Measurements from ENCODE around the gene LNPK. TPM values are rescaled to one million over a fixed set of nuclear protein-coding genes. Genes with fewer than 3 reads are reported as not detected.
A peak's percentile ranks its signal among the peaks of the same experiment; 100 is the strongest.
"Not testable (repeated sequence)": the region's sequence is repeated elsewhere in the genome, so short reads cannot be mapped to it uniquely, and the experiment has no call there.

Gene LNPK, protein sequence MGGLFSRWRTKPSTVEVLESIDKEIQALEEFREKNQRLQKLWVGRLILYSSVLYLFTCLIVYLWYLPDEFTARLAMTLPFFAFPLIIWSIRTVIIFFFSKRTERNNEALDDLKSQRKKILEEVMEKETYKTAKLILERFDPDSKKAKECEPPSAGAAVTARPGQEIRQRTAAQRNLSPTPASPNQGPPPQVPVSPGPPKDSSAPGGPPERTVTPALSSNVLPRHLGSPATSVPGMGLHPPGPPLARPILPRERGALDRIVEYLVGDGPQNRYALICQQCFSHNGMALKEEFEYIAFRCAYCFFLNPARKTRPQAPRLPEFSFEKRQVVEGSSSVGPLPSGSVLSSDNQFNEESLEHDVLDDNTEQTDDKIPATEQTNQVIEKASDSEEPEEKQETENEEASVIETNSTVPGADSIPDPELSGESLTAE
- total RNA-seq = 8.0 and 10.5 TPM in 2 replicates

DNA sequence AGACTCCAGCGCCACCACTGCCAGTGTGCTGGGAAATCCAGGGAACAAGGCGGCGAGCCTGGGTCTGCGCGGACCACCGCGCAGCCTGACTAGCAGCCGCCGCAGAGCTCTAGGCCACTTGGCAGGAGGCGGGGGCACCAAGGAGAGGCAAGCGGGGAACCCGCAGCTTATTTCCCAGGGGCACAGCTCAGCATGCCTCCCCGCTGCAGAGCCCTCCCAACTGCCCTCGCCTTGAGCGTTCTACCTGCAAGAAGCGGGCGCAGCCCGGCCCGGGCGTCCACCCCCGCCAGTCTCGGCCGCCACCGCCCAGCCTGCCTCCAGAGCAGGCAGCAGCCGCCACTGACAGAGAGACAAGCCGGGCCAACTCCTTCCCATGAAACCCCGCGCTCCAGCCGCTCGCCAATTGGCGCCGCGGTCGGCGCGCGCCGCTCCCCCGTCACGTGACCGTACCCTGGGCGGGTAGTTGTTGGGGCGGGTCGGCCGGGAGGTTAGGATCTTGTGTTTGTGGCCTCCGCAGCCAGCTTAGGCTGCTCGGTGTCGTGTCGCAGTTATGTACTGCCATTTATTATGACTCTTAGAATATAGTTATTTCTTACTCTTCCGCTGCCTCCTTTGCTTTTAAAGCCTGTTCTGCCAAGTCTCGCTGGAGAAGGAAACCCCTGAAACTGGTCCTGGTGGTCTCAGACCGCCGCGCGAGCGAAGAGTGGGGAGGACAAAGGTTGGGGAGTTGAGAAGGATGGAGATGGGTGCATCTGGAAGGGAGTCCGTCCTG is at the start of gene LNPK:
Gene LNPK (minus strand): TSS at position 352 of the 772 bp plus-strand sequence. CDS start 6,683 bp downstream, outside the sequence.
- DNase-seq = peak; percentile 92

GRCh38 chr2:176039375-176039774 is 37.3 kb upstream of the LNPK start:
- no peak for DNase-seq

DNA sequence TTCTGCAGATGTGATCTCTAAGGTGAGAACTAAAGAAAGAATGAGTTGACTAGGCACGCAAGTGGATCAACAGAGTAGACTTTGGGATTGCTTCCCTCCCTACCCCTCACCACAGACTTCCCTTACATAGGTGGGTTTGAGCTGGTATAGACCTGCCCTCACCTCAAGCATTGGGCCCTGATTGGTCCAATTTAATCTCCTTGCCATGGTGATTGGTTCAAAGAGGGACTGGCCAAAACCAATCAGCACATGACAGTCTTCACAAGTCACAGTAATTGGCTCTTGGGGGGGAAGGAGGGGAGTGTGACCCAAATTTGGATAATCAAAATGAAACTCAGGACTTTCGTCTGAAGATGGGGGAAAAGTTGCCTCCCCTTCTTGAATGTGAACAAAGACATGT is 36.6 kb upstream of the LNPK start:
- no peak for DNase-seq

GRCh38 chr2:176035013-176035691 is 33.1 kb upstream of the LNPK start:
- no peak for DNase-seq

DNA sequence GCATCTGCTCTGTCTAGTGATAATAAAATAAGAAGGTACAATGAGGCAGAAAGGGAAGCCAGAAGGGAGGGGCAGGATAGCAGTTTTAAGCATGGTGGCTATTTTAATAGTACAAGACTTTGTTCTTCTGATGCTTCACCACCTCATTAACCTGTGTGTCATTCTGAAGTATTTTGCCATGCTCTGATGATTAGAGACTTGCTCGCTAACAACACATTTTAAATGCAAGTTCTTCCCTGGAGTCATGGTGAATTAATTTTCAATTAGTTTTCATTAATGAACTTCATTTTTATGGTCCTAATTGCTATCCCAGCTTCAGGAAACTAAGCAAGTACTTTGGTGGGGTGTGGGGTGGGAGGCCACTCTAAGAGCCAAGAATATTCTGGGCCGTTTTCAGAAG is 25.7 kb upstream of the LNPK start:
- no peak for DNase-seq

- no peak for DNase-seq
These were observed 23.9 kb upstream of the LNPK start for GRCh38 chr2:176025932-176026331.

GRCh38 chr2:176024083-176024482 is 22.0 kb upstream of the LNPK start:
- DNase-seq = no peak

DNA sequence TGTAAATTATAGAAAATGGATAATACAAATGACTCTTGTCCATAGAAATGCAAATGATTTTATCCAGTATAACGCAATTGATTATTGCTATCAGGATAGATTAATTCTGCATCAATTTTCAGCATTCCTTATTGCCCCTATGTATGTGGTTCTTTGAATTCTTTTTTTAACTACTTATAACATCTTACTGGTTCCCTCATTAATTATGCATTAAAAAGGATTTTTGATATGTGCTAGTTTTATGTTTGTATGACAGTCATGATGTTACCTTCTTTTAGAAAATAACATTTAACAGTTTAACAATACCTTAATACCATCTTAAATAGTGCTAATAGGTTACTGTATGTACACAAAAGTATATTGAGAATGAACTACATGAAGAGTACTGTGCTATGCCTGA is 20.0 kb upstream of the LNPK start:
- DNase-seq = no peak

- no peak for DNase-seq
These were observed 18.3 kb upstream of the LNPK start for GRCh38 chr2:176020400-176020799.

DNA sequence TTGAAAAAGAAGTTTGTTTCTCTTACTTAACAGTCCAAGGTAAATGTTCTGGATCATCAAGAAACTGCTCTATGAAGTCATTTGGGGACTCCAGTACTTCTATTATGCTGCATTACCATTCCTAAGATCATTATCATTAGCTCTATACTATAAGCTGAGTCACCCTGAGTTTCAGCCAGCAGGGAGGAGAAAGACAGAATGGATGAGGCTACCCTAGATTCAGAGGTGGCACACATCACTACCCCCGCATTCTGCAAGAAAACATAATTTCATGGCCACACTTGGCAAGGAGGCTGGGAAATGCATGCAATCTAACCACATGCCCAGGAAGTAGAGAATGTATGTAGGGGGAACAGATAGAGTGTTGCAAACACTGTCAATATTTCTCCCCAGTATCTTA is 16.6 kb upstream of the LNPK start:
- DNase-seq = no peak

DNA sequence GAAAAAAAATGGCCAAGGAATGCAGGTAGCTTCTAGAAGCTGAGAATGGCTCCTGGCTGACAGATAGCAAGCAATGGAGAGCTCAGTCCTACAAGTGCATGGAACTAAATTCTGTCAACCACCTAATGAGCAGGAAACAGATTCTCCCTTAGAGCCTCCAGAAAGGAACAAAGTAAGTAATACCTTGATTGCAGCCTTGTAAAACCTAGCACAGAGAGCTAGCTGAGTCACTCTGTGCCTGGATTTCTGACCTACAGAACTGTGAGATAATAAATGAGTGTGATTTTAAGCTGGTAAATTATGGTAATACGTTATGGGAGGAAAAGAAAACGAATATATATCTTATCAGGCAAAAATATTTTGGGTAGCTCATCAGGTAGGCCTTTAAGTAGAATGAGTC is 7.4 kb upstream of the LNPK start:
- DNase-seq = no peak

- DNase-seq = no peak
These were observed 2.9 kb upstream of the LNPK start for GRCh38 chr2:176004934-176005333.

GRCh38 chr2:176003958-176004357 is 1.9 kb upstream of the LNPK start:
- no peak for DNase-seq

GRCh38 chr2:176002688-176003210 is 682 bp upstream of the LNPK start:
- DNase-seq = peak; percentile 38

- peak; percentile 62 for DNase-seq
These were observed 669 bp downstream of the LNPK start for GRCh38 chr2:176001281-176001915.

DNA sequence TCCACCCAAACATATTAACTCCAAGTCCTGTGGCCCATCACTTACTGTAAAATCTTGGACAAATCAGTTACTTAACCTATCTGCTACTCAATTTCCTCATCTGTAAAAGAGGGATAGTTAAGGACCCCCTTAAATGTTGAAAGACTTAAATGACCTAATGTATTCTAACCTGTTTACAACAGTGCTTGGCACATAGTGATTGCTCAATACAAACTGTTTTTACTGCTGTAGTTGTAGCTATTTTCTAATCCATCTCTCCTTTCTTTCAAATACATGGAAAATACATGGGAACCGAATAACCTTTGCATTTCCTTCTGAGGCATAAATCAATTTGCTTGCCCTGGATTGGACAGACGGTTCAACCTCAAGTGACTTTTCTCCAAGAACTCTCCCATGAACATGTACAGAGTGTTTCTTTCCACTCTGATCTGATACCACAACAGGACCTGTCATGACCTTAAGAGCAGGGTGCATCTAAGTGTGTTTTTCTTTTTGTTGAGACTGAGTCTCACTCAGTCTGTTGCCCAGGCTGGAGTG is 2.7 kb downstream of the LNPK start:
- DNase-seq = no peak

- no peak for DNase-seq
These were observed 12.0 kb downstream of the LNPK start for GRCh38 chr2:175990099-175990498.

- DNase-seq = not testable (repeated sequence)
These were observed 14.9 kb downstream of the LNPK start for GRCh38 chr2:175987126-175987525.

DNA sequence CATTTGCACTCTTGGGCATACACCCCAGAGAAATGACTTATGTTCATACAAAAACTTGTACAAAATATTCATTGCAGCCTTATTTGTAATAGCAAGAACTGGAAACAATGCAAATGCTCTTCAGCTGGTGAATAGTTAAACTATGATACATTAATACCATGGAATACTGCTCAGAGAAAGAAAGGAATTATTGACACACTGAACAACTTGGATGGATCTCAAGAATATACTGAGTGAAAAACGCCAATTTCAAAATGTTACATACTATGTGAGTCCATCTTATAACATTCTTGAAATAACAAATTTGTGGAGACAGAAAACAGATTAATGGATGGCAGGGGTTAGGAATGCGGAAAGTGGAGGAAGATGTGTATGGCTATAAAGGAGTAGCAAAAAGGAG is 17.2 kb downstream of the LNPK start:
- no peak for DNase-seq

- no peak for DNase-seq
These were observed 20.5 kb downstream of the LNPK start for GRCh38 chr2:175981551-175981950.

DNA sequence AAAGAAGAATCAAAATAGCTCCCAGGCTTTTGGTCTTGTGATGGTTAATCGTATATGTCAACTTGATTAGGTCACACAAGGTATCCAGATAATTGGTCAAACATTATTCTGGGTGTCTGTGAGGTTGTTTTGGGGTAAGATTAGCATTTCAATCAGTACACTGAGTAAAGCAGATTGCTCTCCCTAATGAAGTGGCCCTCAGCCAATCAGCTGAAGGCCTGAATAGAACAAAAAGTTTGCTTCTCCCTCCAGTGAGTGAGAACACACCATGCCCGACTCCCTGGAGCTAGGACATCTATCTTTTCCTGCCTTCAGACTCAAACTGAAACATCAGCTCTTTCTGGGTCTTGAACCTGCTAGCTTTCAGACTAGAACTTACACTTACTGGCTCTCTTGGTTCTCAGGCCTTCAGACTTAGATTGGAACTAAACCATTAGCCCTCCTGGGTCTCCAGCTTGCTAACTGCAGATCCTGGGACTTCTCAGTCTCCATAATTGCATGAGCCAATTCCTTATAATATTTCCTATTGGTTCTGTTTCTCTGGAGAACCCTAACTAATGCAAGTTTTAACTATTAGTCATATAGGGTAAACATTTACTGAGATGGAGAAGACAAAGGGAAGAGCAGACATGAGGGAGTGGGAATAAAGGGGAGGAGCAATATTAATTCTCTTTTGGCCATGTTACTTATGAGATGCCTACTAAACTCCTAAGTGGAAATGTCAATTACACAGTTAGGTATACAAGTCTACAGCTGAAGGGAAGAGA is 25.5 kb downstream of the LNPK start:
- DNase-seq = no peak

DNA sequence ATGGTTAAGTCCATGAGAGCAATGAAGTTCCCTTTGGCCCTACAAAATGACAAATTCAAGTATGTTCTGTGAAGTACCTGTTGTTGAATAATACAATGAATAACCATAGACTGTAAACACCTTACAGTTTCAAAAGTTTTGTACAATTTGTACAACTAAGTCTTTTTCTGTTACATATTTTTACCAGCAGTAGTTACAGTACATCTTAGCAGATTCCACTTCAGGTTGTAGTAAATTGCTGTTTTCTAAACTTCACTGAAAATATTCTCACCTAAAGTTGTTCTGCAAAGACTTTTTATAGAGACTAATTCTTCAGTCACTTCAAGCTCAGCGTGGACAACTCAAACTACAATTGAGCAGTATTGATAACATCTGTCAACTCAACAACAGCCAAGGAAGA is 28.7 kb downstream of the LNPK start:
- DNase-seq = no peak

Measured in dermis blood vessel endothelial cell (primary cell).